Gastrocnemius medialis (tissue), 4 donors: ENCODE results near the gene GRK7. TPM values are rescaled to one million over a fixed set of nuclear protein-coding genes. Genes with fewer than 3 reads are reported as not detected.

Experiments used
- ATAC-seq, 2 donors: fragments of 150-250 bp; one replicate each; pipeline ENCODE4 v1.9.1; 2016
- DNase-seq, 2 donors: peaks; one replicate each; pipeline ENCODE4 v3.0.0-alpha.2; 2019
- H3K27ac ChIP-seq, 4 donors: fragments of 200-600 bp; sonication (generic); 1 replicate in 1 of 4; 2 replicates in 3 of 4; pipeline ENCODE4 v1.5.1; 2016 to 2018; ENCODE audit warnings: mild to moderate bottlenecking in 2 of 4, moderate library complexity in 1 of 4
- H3K27me3 ChIP-seq, 3 donors: fragments of 200-600 bp; sonication (generic) in 2 of 3; 1 replicate in 1 of 3; 2 replicates in 2 of 3; pipeline versions ENCODE4 v1.5.1 to v1.6.0; 2016 to 2019; ENCODE audit warnings: mild to moderate bottlenecking in 1 of 3, moderate library complexity in 1 of 3
- H3K36me3 ChIP-seq, 2 donors: fragments of 200-600 bp; sonication (generic) in 1 of 2; one replicate each; pipeline ENCODE4 v1.5.1; 2017 to 2018
- H3K4me1 ChIP-seq, 2 donors: fragments of 200-600 bp; sonication (generic) in 1 of 2; one replicate each; pipeline ENCODE4 v1.5.1; 2016 to 2017; ENCODE audit warnings: mild to moderate bottlenecking in 2 of 2
- H3K4me3 ChIP-seq, 4 donors: fragments of 200-600 bp; sonication (generic) in 3 of 4; 1 replicate in 1 of 4; 2 replicates in 3 of 4; pipeline ENCODE4 v1.5.1; 2016 to 2019; ENCODE audit warnings: mild to moderate bottlenecking in 2 of 4
- H3K9me3 ChIP-seq, 3 donors: fragments of 200-600 bp; sonication (generic) in 2 of 3; 1 replicate in 1 of 3; 2 replicates in 2 of 3; pipeline ENCODE4 v1.5.1; 2016 to 2019
- POLR2A ChIP-seq, 2 donors: fragments of 450-650 bp; IDR thresholded peaks; one replicate each; pipeline ENCODE4 v1.6.1; 2017; ENCODE audit warnings: antibody characterized with exemption in 2 of 2, mild to moderate bottlenecking in 2 of 2, moderate library complexity in 2 of 2
- in situ Hi-C, 4 donors: fragments of 200-750 bp; cut with MboI; loops; one replicate each; pipeline versions ENCODE4 v1.15.0 to v1.8.0; 2017; ENCODE audit warnings: low sequenced_read_pairs in 4 of 4
- intact Hi-C: fragments of 100-400 bp; cut with DNase I; formaldehyde crosslinking; loops from one replicate; pipeline ENCODE4 v1.15.1; 2023; ENCODE audit warnings: low total_unique reads
- total RNA-seq, 4 donors: library from RNA; depleted of rRNA; stranded (reverse); fragments of >200 nt; gene quantifications; one replicate each; pipeline versions ENCODE4 v1.1.0 to v1.2.3, GENCODE V29; 2016
- TF ChIP-seq, protein P1 (sequence below), 5 experiments: fragments of 450-650 bp in 3 of 5; fragments of 200-600 bp in 2 of 5; sonication (generic) in 2 of 5; IDR thresholded peaks in 4 of 5; conservative IDR thresholded peaks in 1 of 5; 1 replicate in 4 of 5; 2 replicates in 1 of 5; pipeline ENCODE4 v1.5.1; 2016 to 2019; ENCODE audit warnings: antibody characterized with exemption in 5 of 5, mild to moderate bottlenecking in 3 of 5, moderate library complexity in 3 of 5

The GRK7 gene
- total RNA-seq, 4 donors from 2014 or later = 0.16 to 0.85 (median 0.27) TPM; not detected in 1

DNA sequence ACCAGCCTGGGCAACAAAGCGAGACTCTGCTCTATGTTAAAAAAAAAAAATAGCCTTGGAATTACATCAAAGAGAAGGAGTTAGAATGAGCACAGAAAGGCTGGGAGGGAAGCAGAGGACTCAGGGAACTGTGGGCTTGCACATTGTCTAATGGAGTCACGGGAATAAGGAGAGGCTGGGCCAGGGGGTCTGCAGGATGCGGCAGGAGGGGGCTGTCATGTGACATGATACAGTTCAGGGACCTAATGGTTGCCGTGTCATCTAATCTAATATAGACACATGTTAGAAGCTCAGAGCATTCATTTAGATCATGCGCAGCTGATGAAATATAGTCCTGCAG, 32.5 kb downstream of the GRK7 start:
- Histone ChIP-seq H3K27me3 (no peaks in the 10 kb centered on the region), H3K4me3 (no peak overlapping the region), H3K4me1 (peaks cover 7 to 15% of the 10 kb centered on the region in 2 donors), H3K27ac (no peak overlapping the region), H3K36me3 (no peaks in the 10 kb centered on the region), H3K9me3 (no peaks in the 10 kb centered on the region)
- ATAC-seq = no peak
- no peak for TF ChIP-seq POLR2A (IDR thresholded peaks at IDR 0.05)
- TF ChIP-seq, protein P1, sequence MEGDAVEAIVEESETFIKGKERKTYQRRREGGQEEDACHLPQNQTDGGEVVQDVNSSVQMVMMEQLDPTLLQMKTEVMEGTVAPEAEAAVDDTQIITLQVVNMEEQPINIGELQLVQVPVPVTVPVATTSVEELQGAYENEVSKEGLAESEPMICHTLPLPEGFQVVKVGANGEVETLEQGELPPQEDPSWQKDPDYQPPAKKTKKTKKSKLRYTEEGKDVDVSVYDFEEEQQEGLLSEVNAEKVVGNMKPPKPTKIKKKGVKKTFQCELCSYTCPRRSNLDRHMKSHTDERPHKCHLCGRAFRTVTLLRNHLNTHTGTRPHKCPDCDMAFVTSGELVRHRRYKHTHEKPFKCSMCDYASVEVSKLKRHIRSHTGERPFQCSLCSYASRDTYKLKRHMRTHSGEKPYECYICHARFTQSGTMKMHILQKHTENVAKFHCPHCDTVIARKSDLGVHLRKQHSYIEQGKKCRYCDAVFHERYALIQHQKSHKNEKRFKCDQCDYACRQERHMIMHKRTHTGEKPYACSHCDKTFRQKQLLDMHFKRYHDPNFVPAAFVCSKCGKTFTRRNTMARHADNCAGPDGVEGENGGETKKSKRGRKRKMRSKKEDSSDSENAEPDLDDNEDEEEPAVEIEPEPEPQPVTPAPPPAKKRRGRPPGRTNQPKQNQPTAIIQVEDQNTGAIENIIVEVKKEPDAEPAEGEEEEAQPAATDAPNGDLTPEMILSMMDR (IDR thresholded peaks at IDR 0.05 in 4 of 5, conservative IDR thresholded peaks at IDR 0.05 in 1 of 5) = no peak
- in situ Hi-C loops (no loop called here), intact Hi-C loops (loop anchor here (5.0 kb wide), 1 partner anchor 53 kb away; no protein-coding TSS in a partner anchor)
- no peak for DNase-seq

DNA sequence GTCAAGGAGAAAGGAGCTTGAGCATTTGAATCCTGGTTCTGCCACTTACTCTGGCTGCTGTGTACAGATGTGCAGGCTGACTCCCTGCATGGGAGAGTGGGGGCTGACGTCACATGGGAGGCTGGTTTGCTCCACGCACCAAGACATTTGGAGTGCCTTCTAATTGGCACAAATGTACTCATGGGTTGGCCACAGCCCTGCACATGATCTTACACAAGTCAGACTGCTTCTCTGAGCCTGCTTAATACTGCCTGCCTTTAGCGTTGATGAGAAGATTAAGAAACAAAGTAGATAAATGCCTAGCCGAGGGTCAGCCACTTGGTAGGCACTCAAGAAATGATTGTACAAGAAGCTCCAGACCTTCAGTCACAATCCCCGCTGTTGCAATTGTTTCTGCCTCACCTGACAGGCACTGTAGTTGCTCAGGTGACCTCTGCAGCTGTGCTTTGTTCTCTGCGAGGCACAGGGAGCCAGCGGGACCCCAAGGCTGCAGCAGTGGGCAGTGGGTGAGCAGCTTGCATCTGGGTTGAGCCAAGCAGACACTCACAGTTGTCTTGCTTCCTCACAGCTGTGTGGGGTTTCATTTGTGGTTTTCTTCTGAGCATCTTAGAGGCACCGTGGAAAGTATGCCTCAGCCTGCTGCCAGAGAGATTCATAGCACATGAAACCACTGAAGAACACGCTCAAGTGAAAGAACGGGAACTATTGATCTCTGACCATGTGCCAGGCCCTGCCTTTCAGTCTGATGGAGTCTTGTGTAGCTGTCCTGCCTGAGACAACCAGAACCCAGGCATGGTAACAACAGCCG, 33.1 kb downstream of the GRK7 start:
- in situ Hi-C loops = no loop called here
- H3K4me3 ChIP-seq = peak overlapping the region in 2 of 4 donors; percentile 48 to 68

DNA sequence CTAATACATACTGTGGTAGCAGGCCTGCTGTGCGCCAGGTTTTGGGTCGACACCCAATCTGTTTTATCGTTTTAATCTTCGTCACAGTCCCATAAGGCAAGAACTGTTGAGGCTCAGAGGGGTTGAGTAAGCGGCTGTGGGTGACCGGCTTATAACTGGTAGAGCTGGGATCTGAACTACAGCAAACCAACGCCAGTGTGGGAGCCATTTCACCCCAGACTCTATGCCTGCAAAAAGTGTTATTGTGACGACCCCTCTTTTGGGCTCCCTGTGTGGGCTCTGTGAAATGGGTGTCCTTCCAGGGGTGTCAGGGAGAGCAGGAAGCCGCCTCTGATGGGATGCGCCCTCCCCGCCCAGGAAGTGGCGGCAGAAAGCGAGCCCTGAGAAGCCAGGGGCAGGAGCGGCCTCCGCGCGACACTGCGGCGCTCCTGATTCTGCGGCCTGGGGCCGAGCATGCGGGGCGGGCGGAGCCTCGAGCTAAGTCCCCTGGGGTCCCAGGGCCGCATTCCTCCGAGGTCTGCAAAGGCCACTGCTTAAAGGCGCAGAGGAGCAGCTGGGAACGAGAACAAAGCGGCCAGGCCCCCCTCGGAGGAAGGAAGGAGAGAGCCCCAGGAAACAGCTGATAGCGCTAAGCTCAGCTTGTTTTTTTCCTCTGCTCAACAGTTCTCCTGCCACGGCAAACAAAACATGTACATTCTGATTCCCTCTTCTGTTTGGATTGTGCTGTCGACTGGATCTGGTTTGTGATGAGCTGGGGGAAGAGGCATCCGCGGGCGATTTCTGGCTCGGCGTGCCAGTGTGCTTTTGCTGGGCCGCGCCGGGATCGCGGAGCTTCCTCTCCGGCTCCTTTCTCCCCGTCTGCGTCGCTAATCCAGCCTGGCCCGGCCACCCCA, 33.9 kb downstream of the GRK7 start:
- H3K9me3 ChIP-seq = no peaks in the 10 kb centered on the region
- TF ChIP-seq, protein P1 (IDR thresholded peaks at IDR 0.05 in 4 of 5, conservative IDR thresholded peaks at IDR 0.05 in 1 of 5) = no peak
- TF ChIP-seq POLR2A (IDR thresholded peaks at IDR 0.05) = peak in 1 of 2 donors; percentile 42
- peak overlapping the region; percentile 33 to 68 (median 46) for H3K4me3 ChIP-seq
- no peaks in the 10 kb centered on the region for H3K27me3 ChIP-seq
- H3K36me3 ChIP-seq = no peaks in the 10 kb centered on the region
- peak overlapping the region; percentile 11 to 69 (median 62) for H3K27ac ChIP-seq
- in situ Hi-C loops = no loop called here
- intact Hi-C loops = loop anchor here (5.0 kb wide), 1 partner anchor 55 kb away; no protein-coding TSS in a partner anchor
- DNase-seq = peak in 1 of 2 donors; percentile 30
- peak; percentile 55 to 69 for ATAC-seq
- peaks cover 7 to 15% of the 10 kb centered on the region in 2 donors for H3K4me1 ChIP-seq

More for the DNA sequence above, 33.1 kb downstream of the GRK7 start:
- DNase-seq (peak; percentile 19 to 32), ATAC-seq (peak; percentile 37 to 44)
- H3K9me3 ChIP-seq = no peaks in the 10 kb centered on the region
- H3K36me3 ChIP-seq = no peaks in the 10 kb centered on the region
- peaks cover 7 to 15% of the 10 kb centered on the region in 2 donors for H3K4me1 ChIP-seq
- TF ChIP-seq POLR2A (IDR thresholded peaks at IDR 0.05) = no peak
- TF ChIP-seq, protein P1 (IDR thresholded peaks at IDR 0.05 in 4 of 5, conservative IDR thresholded peaks at IDR 0.05 in 1 of 5) = no peak
- intact Hi-C loops = loop anchor here (5.0 kb wide), 1 partner anchor 54 kb away; no protein-coding TSS in a partner anchor
- peak overlapping the region in 3 of 4 donors; percentile 11 to 69 (median 61) for H3K27ac ChIP-seq
- H3K27me3 ChIP-seq = no peaks in the 10 kb centered on the region

DNA sequence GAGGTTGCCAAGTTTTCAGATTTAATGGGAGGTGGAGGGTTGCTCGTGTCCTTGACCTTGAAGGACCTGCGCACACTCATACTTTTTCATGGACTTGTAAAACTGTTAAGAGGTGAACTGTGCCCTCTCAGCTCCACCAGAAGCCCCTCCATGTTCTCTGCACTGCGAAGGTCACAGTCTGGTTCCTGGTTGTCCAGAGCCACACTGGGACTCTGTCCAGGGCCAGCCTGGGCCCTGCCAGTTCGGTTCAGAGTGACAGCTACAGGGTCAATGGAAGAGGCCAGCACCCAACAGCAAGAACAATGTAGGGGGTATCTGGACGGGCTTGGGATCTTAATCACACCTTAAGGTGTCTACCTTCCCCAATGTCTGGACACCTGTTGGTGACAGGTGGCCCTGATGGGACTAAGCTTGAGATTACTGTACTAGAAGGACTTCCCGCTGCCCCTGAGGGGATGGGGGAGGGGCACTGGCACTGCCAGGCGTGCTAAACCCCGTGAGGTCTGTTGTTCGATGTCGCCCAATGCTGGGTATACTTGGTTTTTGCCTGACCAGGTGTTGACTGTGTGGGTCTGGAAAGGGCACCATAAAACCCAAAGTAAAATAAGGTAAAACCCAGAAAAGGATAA, 34.7 kb downstream of the GRK7 start:
- peak overlapping the region; percentile 33 to 68 (median 46) for H3K4me3 ChIP-seq
- in situ Hi-C loops = no loop called here
- ATAC-seq (no peak), DNase-seq (no peak)
- TF ChIP-seq POLR2A (IDR thresholded peaks at IDR 0.05) = no peak
- TF ChIP-seq, protein P1 (IDR thresholded peaks at IDR 0.05 in 4 of 5, conservative IDR thresholded peaks at IDR 0.05 in 1 of 5) = no peak
- peak overlapping the region; percentile 11 to 69 (median 62) for H3K27ac ChIP-seq
- H3K4me1 ChIP-seq = peaks cover 7 to 15% of the 10 kb centered on the region in 2 donors
- no peaks in the 10 kb centered on the region for H3K36me3 ChIP-seq
- H3K9me3 ChIP-seq = no peaks in the 10 kb centered on the region
- intact Hi-C loops = loop anchor here (5.0 kb wide), 1 partner anchor 56 kb away; no protein-coding TSS in a partner anchor
- no peaks in the 10 kb centered on the region for H3K27me3 ChIP-seq
